ENCODE measurements around the gene ITPR1.

The ITPR1 gene

DNA sequence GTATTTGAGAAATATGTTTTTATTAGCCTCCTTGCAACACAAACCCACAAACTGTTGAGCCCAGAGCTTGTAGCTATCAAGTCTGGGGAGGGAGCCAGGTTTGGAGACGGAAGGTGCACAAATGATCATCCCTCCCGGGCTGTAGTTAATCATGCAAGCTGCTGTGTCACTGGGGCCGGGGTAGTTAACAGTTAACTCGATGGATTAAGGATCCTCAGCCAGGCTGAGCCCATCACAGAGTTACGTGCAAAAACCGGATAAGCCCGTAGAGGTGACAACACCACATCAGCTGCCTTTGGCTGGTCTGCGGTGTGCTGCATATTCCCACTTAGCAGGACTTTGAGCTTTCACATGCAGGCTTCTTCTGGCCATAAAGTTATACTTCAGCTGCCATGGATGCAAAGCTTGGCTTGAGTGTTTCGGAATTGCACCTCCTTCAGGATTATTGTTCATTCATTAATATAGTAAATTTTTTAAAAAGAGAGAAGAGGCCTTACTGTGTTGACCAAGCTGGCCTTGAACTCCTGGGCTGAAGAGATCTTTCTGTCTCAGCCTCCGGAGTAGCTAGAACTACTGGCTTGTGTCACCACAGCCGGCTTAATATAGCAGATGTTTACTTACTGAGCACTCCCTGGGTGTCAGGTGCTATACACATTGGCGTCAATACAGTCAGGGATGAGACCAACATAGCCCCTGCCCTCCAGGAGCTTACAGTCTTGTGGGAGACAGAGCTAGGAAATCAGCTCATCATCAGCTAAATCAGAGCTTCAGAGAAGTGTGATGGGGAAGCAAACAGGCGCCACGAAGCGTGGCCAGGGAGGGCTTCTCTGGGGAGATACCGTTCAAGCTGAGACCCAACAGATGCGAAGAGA lies 259.3 kb downstream of the ITPR1 start:
- Histone ChIP-seq H3K27ac (ENCODE audit: low read depth, low read length, poor library complexity, severe bottlenecking) (no peak overlapping the region), H3K9me3 (ENCODE audit: low read length) (no peaks in the 10 kb centered on the region), H3K79me2 (ENCODE audit: insufficient read depth, low read length) (no peaks in the 10 kb centered on the region), H3K4me2 (ENCODE audit: low read length) (no peak overlapping the region), H3K4me3 (ENCODE audit: low read depth, low read length, poor library complexity, severe bottlenecking) (no peak overlapping the region), H3K4me1 (ENCODE audit: insufficient read depth, low read length, severe bottlenecking) (no peaks in the 10 kb centered on the region), H2AFZ (ENCODE audit: low read length) (no peak overlapping the region), H4K20me1 (ENCODE audit: insufficient read depth, low read length) (no peaks in the 10 kb centered on the region), H3K36me3 (ENCODE audit: insufficient read depth, low read length) (no peaks in the 10 kb centered on the region), H3K27me3 (ENCODE audit: insufficient read depth, low read length) (no peaks in the 10 kb centered on the region), H3K9ac (ENCODE audit: low read length) (no peak overlapping the region), H3K9me2 (ENCODE audit: low read depth, low read length) (no peaks in the 10 kb centered on the region), H3F3A (ENCODE audit: insufficient read depth, low read length) (no peaks in the 10 kb centered on the region)
- TF ChIP-seq EZH2 (IDR thresholded peaks at IDR 0.05; ENCODE audit: borderline replicate concordance, low read length), result no peak
- TF ChIP-seq CTCF (IDR thresholded peaks at IDR 0.05; ENCODE audit: low read length), result no peak

DNA sequence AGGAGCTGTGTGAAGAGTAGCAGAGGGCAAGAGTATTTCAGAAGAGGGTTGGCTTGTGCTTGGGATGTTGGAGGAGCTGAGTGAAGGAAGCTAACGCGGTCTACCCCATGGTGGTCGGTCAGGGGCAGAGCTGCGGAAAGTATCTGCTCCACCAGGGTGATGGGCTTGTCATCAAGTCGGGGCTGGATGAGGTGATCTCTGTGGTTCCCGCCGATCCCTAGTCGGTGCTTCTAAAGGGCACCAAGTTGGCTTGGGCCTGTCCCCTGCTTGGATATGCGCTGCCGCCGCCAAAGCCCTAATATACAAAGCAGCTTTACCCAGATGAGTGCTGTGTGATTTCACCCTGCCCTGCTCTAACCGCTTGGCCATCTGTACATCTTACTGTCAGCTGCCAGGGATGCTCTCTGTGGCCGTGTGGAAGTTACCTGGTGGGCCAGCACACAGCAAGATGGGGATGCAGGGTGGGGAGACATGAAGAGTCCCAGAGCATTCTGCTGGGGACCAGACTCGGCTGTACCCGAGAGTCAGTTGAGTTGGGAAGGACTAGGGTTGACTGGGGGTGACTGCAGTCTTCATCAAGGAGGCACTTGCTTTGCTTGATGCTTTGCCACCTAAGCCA lies 260.0 kb downstream of the ITPR1 start:
- Histone ChIP-seq H3K27me3 (ENCODE audit: insufficient read depth, low read length) (no peaks in the 10 kb centered on the region), H3K36me3 (ENCODE audit: insufficient read depth, low read length) (no peaks in the 10 kb centered on the region), H3K9ac (ENCODE audit: low read length) (no peak overlapping the region)

More for the DNA sequence above, 260.0 kb downstream of the ITPR1 start:
- H3K4me2 ChIP-seq (ENCODE audit: low read length), result no peak overlapping the region
- no peaks in the 10 kb centered on the region for H3K9me3 ChIP-seq (ENCODE audit: low read length)
- H3K9me2 ChIP-seq (ENCODE audit: low read depth, low read length), result no peaks in the 10 kb centered on the region
- no peak overlapping the region for H3K4me3 ChIP-seq (ENCODE audit: low read depth, low read length, poor library complexity, severe bottlenecking)
- TF ChIP-seq CTCF (IDR thresholded peaks at IDR 0.05; ENCODE audit: low read length) (no peak), EZH2 (IDR thresholded peaks at IDR 0.05; ENCODE audit: borderline replicate concordance, low read length) (no peak)
- no peaks in the 10 kb centered on the region for H3F3A ChIP-seq (ENCODE audit: insufficient read depth, low read length)
- H3K27ac ChIP-seq (ENCODE audit: low read depth, low read length, poor library complexity, severe bottlenecking), result no peak overlapping the region
- no peaks in the 10 kb centered on the region for H3K4me1 ChIP-seq (ENCODE audit: insufficient read depth, low read length, severe bottlenecking)
- no peaks in the 10 kb centered on the region for H4K20me1 ChIP-seq (ENCODE audit: insufficient read depth, low read length)
- no peaks in the 10 kb centered on the region for H3K79me2 ChIP-seq (ENCODE audit: insufficient read depth, low read length)
- no peak overlapping the region for H2AFZ ChIP-seq (ENCODE audit: low read length)
